Tibial nerve (tissue), 4 donors: ENCODE data around the gene NIM1K. TPM values are rescaled to one million over a fixed set of nuclear protein-coding genes. Genes with fewer than 3 reads are reported as not detected.

ENCODE experiments used
- DNase-seq, 2 donors: peaks; one replicate each; pipeline ENCODE4 v3.0.0-alpha.2; 2019; ENCODE audit warnings: low spot score in 2 of 2
- H3K27ac ChIP-seq, 4 donors: fragments of 200-600 bp; sonication (generic) in 3 of 4; one replicate each; pipeline ENCODE4 v1.5.1; 2017 to 2019; ENCODE audit warnings: mild to moderate bottlenecking in 1 of 4
- H3K27me3 ChIP-seq, 2 donors: fragments of 200-600 bp; sonication (generic) in 1 of 2; one replicate each; pipeline versions ENCODE4 v1.5.1 to v1.6.0; 2017 to 2019
- H3K36me3 ChIP-seq, 3 donors: fragments of 200-600 bp; sonication (generic); one replicate each; pipeline ENCODE4 v1.5.1; 2018 to 2019
- H3K4me1 ChIP-seq, 4 donors: fragments of 200-600 bp; sonication (generic) in 3 of 4; one replicate each; pipeline ENCODE4 v1.5.1; 2017 to 2019
- H3K4me3 ChIP-seq, 4 donors: fragments of 200-600 bp; sonication (generic) in 3 of 4; one replicate each; pipeline ENCODE4 v1.5.1; 2017 to 2019; ENCODE audit warnings: mild to moderate bottlenecking in 1 of 4, moderate library complexity in 1 of 4
- H3K9me3 ChIP-seq, 4 donors: fragments of 200-600 bp; sonication (generic) in 3 of 4; one replicate each; pipeline ENCODE4 v1.5.1; 2017 to 2019
- CTCF ChIP-seq, 5 experiments: fragments of 200-600 bp in 3 of 5; fragments of 450-650 bp in 2 of 5; sonication (generic) in 3 of 5; IDR thresholded peaks; one replicate each; pipeline ENCODE4 v1.5.1; 2016 to 2019; ENCODE audit warnings: antibody characterized with exemption in 5 of 5, mild to moderate bottlenecking in 3 of 5, moderate library complexity in 2 of 5
- EP300 ChIP-seq, 2 donors: sonication (generic); formaldehyde crosslinking; IDR thresholded peaks; one replicate each; pipeline ENCODE4 v1.6.1; 2017; ENCODE audit warnings: antibody characterized with exemption in 2 of 2, mild to moderate bottlenecking in 1 of 2
- POLR2A ChIP-seq, 2 donors: fragments of 450-650 bp; IDR thresholded peaks; one replicate each; pipeline ENCODE4 v1.6.1; 2017; ENCODE audit warnings: antibody characterized with exemption in 2 of 2, mild to moderate bottlenecking in 2 of 2, moderate library complexity in 2 of 2
- WGBS, 2 donors: methylation state at CpG; one replicate each; pipeline ENCODE4 v1.1.5; 2018; 5-methylcytosine and 5-hydroxymethylcytosine counted together
- total RNA-seq, 4 donors: library from RNA; depleted of rRNA; stranded (reverse); fragments of >200 nt; gene quantifications; one replicate each; pipeline ENCODE4 v1.1.0, GENCODE V29; 2016

The NIM1K gene
- total RNA-seq, 4 donors from 2014 or later = 2.0 to 4.8 (median 3.6) TPM

GRCh38 chr5:43209833-43210232 lies 17.8 kb downstream of the NIM1K start:
- no peaks in the 10 kb centered on the region for H3K9me3 ChIP-seq
- H3K4me1 ChIP-seq = peaks cover 0 to 8% (median 0%) of the 10 kb centered on the region in 4 donors
- DNase-seq = no peak
- H3K27me3 ChIP-seq = no peaks in the 10 kb centered on the region
- no peak for TF ChIP-seq CTCF (IDR thresholded peaks at IDR 0.05)
- no peak for TF ChIP-seq POLR2A (IDR thresholded peaks at IDR 0.05)
- TF ChIP-seq EP300 (IDR thresholded peaks at IDR 0.05) = no peak
- WGBS, 2 donors = 84 to 86% methylated on average over 5 of the region's 5 CpGs
- no peak overlapping the region for H3K4me3 ChIP-seq
- H3K27ac ChIP-seq = no peak overlapping the region
- H3K36me3 ChIP-seq = no peaks in the 10 kb centered on the region

- H3K27me3 ChIP-seq = no peaks in the 10 kb centered on the region
- no peaks in the 10 kb centered on the region for H3K36me3 ChIP-seq
- DNase-seq = no peak
- H3K27ac ChIP-seq = no peak overlapping the region
- no peak overlapping the region for H3K4me3 ChIP-seq
- peaks cover 0 to 8% (median 0%) of the 10 kb centered on the region in 4 donors for H3K4me1 ChIP-seq
- 77 to 84% methylated on average over 6 of the region's 6 CpGs for WGBS, 2 donors
- H3K9me3 ChIP-seq = no peaks in the 10 kb centered on the region
- TF ChIP-seq CTCF (IDR thresholded peaks at IDR 0.05) (no peak), EP300 (IDR thresholded peaks at IDR 0.05) (no peak), POLR2A (IDR thresholded peaks at IDR 0.05) (no peak)
These were observed 18.5 kb downstream of the NIM1K start for GRCh38 chr5:43210570-43210969.

- DNase-seq = no peak
These were observed 21.9 kb downstream of the NIM1K start for GRCh38 chr5:43213951-43214350.

GRCh38 chr5:43215073-43215631 lies 23.1 kb downstream of the NIM1K start:
- 84 to 87% methylated on average over 11 of the region's 11 CpGs for WGBS, 2 donors

More at GRCh38 chr5:43213951-43214350, 21.9 kb downstream of the NIM1K start:
- no peak overlapping the region for H3K4me3 ChIP-seq
- H3K9me3 ChIP-seq = no peaks in the 10 kb centered on the region
- no peaks in the 10 kb centered on the region for H3K27me3 ChIP-seq
- no peak for TF ChIP-seq EP300 (IDR thresholded peaks at IDR 0.05)
- TF ChIP-seq CTCF (IDR thresholded peaks at IDR 0.05) = no peak
- no peak for TF ChIP-seq POLR2A (IDR thresholded peaks at IDR 0.05)
- peaks cover 0 to 4% (median 0%) of the 10 kb centered on the region in 3 donors for H3K36me3 ChIP-seq
- WGBS, 2 donors = 77 to 80% methylated on average over 2 of the region's 2 CpGs
- H3K4me1 ChIP-seq = peaks cover 0 to 4% (median 0%) of the 10 kb centered on the region in 4 donors
- no peak overlapping the region for H3K27ac ChIP-seq

More at GRCh38 chr5:43215073-43215631, 23.1 kb downstream of the NIM1K start:
- Histone ChIP-seq H3K27ac (no peak overlapping the region), H3K9me3 (no peaks in the 10 kb centered on the region), H3K4me1 (no peaks in the 10 kb centered on the region), H3K27me3 (no peaks in the 10 kb centered on the region), H3K4me3 (no peak overlapping the region), H3K36me3 (peaks cover 0 to 4% (median 0%) of the 10 kb centered on the region in 3 donors)
- no peak for TF ChIP-seq EP300 (IDR thresholded peaks at IDR 0.05)
- TF ChIP-seq POLR2A (IDR thresholded peaks at IDR 0.05) = no peak
- TF ChIP-seq CTCF (IDR thresholded peaks at IDR 0.05) = no peak
- DNase-seq = no peak
